Cardiac fibroblast (primary cell): ENCODE measurements around the gene ZFYVE27.

Source experiments
- DNase-seq, 2 donors: peaks; one replicate each; pipeline versions ENCODE4 v3.0.0 to v3.0.0-alpha.2; 2010; ENCODE audit warnings: low read depth in 2 of 2
- H3K4me3 ChIP-seq, 2 donors: replicated peaks in 1 of 2; 1 replicate in 1 of 2; 2 replicates in 1 of 2; pipeline ENCODE4 v1.5.1; 2011; ENCODE audit warnings: low read depth in 2 of 2, low read length in 2 of 2, mild to moderate bottlenecking in 2 of 2, moderate library complexity in 1 of 2
- CTCF ChIP-seq: IDR thresholded peaks from one replicate; pipeline ENCODE4 v1.5.1; 2011; ENCODE audit warnings: low read depth, mild to moderate bottlenecking, low read length, inconsistent platforms

Gene ZFYVE27

GRCh38 chr10:97784200-97784810 lies 47.4 kb downstream of the ZFYVE27 start:
- DNase-seq = no peak

GRCh38 chr10:97785231-97785630 lies 48.3 kb downstream of the ZFYVE27 start:
- H3K4me3 ChIP-seq = no peak overlapping the region
- DNase-seq = no peak
- no peak for TF ChIP-seq CTCF

More at GRCh38 chr10:97784200-97784810, 47.4 kb downstream of the ZFYVE27 start:
- no peak overlapping the region for H3K4me3 ChIP-seq
- no peak for TF ChIP-seq CTCF

- DNase-seq = no peak
- TF ChIP-seq CTCF = no peak
- H3K4me3 ChIP-seq = no peak overlapping the region
Observed at GRCh38 chr10:97785731-97786130, 48.8 kb downstream of the ZFYVE27 start.

GRCh38 chr10:97788552-97789442 lies 51.9 kb downstream of the ZFYVE27 start:
- no peak overlapping the region for H3K4me3 ChIP-seq
- no peak for TF ChIP-seq CTCF
- DNase-seq = peak in 1 of 2 donors; percentile 54

GRCh38 chr10:97789770-97790397 lies 53.0 kb downstream of the ZFYVE27 start:
- no peak overlapping the region for H3K4me3 ChIP-seq
- TF ChIP-seq CTCF = no peak
- no peak for DNase-seq

- H3K4me3 ChIP-seq = no peak overlapping the region
- peak; percentile 94 for TF ChIP-seq CTCF
- DNase-seq = peak; percentile 61 to 62
Observed at GRCh38 chr10:97791824-97792721, 55.1 kb downstream of the ZFYVE27 start.
